ENCODE data around the gene LRP2.

DNA sequence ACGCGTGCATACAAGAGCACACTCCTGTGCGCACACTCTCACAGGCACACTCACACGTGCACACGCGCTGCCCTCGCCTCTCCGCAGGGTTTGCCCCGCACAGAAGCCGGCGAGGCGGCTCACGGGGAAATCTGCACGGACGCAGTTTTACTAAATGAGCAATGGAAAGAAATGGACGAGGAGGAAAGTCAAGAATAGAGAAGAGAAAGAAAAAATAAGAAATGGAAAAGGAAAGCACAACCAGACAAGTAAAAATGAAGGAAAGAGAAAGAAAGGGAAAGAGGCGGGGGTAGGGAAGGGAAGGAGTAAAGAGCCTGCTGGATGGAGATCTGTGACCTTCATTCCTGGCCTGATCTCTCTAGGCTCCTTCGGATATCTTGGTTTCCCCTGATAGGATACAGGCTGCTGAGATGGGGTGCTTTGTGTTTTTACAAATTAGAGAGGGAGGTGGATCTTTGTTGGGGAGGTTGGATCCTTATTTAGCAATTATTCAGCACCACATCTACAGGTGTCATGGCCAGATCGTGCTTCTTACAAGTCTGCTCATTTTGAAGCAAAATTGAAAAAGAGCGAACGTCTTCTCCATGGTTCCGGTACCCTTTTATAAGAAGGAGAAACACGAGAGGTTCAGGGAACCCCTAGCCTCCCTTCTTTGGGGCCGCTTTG, 693 bp upstream of the LRP2 start:
- TF ChIP-seq, protein P1, sequence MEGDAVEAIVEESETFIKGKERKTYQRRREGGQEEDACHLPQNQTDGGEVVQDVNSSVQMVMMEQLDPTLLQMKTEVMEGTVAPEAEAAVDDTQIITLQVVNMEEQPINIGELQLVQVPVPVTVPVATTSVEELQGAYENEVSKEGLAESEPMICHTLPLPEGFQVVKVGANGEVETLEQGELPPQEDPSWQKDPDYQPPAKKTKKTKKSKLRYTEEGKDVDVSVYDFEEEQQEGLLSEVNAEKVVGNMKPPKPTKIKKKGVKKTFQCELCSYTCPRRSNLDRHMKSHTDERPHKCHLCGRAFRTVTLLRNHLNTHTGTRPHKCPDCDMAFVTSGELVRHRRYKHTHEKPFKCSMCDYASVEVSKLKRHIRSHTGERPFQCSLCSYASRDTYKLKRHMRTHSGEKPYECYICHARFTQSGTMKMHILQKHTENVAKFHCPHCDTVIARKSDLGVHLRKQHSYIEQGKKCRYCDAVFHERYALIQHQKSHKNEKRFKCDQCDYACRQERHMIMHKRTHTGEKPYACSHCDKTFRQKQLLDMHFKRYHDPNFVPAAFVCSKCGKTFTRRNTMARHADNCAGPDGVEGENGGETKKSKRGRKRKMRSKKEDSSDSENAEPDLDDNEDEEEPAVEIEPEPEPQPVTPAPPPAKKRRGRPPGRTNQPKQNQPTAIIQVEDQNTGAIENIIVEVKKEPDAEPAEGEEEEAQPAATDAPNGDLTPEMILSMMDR (IDR thresholded peaks at IDR 0.05), result no peak
- TF ChIP-seq JUND (IDR thresholded peaks at IDR 0.05) (no peak), POLR2AphosphoS5 (IDR thresholded peaks at IDR 0.05; ENCODE audit: low read depth, low read length) (no peak), EP300 (IDR thresholded peaks at IDR 0.05; ENCODE audit: borderline replicate concordance in 1 of 2, low read depth in 1 of 2, low read length in 1 of 2) (no peak), MXI1 (IDR thresholded peaks at IDR 0.05; ENCODE audit: low read depth, low read length) (no peak)
- TF ChIP-seq, protein P2, sequence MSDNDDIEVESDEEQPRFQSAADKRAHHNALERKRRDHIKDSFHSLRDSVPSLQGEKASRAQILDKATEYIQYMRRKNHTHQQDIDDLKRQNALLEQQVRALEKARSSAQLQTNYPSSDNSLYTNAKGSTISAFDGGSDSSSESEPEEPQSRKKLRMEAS (IDR thresholded peaks at IDR 0.05; ENCODE audit: low read depth), result no peak
- TF ChIP-seq, protein P3, sequence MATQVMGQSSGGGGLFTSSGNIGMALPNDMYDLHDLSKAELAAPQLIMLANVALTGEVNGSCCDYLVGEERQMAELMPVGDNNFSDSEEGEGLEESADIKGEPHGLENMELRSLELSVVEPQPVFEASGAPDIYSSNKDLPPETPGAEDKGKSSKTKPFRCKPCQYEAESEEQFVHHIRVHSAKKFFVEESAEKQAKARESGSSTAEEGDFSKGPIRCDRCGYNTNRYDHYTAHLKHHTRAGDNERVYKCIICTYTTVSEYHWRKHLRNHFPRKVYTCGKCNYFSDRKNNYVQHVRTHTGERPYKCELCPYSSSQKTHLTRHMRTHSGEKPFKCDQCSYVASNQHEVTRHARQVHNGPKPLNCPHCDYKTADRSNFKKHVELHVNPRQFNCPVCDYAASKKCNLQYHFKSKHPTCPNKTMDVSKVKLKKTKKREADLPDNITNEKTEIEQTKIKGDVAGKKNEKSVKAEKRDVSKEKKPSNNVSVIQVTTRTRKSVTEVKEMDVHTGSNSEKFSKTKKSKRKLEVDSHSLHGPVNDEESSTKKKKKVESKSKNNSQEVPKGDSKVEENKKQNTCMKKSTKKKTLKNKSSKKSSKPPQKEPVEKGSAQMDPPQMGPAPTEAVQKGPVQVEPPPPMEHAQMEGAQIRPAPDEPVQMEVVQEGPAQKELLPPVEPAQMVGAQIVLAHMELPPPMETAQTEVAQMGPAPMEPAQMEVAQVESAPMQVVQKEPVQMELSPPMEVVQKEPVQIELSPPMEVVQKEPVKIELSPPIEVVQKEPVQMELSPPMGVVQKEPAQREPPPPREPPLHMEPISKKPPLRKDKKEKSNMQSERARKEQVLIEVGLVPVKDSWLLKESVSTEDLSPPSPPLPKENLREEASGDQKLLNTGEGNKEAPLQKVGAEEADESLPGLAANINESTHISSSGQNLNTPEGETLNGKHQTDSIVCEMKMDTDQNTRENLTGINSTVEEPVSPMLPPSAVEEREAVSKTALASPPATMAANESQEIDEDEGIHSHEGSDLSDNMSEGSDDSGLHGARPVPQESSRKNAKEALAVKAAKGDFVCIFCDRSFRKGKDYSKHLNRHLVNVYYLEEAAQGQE (IDR thresholded peaks at IDR 0.05; ENCODE audit: low read depth, low read length), result no peak
